ENCODE results near the gene RPUSD3.

The RPUSD3 gene

DNA sequence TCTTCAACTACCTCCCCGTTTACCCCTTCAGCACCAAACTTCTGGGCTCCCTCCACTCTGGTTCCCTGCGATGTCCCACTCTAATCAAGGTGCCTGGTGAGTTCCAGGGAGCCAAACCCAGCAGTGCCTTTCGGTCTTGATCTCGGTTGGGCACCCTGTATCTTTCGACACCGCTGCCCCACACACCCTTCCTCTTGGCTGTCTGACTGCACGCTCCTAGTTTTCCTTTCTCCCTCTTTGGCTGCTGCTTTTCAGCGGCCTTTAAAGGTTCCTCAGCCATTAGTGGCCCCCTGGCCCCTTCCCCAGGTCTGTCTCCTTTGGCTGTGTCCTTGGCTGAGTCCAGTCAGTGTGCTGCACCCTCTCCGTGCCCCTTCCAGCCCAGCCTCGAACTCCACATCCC is 33.0 kb downstream of the RPUSD3 start:
- no peak for TF ChIP-seq ZFX (IDR thresholded peaks at IDR 0.05)
- TF ChIP-seq, protein P1, sequence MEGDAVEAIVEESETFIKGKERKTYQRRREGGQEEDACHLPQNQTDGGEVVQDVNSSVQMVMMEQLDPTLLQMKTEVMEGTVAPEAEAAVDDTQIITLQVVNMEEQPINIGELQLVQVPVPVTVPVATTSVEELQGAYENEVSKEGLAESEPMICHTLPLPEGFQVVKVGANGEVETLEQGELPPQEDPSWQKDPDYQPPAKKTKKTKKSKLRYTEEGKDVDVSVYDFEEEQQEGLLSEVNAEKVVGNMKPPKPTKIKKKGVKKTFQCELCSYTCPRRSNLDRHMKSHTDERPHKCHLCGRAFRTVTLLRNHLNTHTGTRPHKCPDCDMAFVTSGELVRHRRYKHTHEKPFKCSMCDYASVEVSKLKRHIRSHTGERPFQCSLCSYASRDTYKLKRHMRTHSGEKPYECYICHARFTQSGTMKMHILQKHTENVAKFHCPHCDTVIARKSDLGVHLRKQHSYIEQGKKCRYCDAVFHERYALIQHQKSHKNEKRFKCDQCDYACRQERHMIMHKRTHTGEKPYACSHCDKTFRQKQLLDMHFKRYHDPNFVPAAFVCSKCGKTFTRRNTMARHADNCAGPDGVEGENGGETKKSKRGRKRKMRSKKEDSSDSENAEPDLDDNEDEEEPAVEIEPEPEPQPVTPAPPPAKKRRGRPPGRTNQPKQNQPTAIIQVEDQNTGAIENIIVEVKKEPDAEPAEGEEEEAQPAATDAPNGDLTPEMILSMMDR (conservative IDR thresholded peaks at IDR 0.05): no peak

DNA sequence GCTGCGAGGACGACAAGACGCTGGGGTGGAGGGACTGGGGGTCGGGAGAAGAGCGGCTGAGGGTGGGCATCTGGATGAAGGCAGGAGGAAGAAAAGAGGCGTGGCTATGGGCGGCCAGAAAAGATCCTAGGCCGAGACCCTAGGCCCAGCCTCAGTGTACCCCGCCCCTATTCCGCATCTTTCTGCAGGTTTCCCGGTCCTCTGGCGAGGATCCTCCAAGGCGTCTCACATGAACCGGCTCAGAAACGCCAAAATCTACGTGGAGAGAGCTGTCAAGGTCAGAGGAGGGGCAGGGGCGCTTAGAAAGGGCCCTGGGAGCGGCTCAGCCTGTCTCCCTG is 33.4 kb downstream of the RPUSD3 start:
- H3K27ac ChIP-seq: peak overlapping the region; percentile 70
- no peak for TF ChIP-seq ZFX (IDR thresholded peaks at IDR 0.05)
- TF ChIP-seq, protein P1 (conservative IDR thresholded peaks at IDR 0.05): no peak

More for the DNA sequence above, 33.0 kb downstream of the RPUSD3 start:
- no peak overlapping the region; the same call in 1 of the 2 replicates for H3K27ac ChIP-seq

DNA sequence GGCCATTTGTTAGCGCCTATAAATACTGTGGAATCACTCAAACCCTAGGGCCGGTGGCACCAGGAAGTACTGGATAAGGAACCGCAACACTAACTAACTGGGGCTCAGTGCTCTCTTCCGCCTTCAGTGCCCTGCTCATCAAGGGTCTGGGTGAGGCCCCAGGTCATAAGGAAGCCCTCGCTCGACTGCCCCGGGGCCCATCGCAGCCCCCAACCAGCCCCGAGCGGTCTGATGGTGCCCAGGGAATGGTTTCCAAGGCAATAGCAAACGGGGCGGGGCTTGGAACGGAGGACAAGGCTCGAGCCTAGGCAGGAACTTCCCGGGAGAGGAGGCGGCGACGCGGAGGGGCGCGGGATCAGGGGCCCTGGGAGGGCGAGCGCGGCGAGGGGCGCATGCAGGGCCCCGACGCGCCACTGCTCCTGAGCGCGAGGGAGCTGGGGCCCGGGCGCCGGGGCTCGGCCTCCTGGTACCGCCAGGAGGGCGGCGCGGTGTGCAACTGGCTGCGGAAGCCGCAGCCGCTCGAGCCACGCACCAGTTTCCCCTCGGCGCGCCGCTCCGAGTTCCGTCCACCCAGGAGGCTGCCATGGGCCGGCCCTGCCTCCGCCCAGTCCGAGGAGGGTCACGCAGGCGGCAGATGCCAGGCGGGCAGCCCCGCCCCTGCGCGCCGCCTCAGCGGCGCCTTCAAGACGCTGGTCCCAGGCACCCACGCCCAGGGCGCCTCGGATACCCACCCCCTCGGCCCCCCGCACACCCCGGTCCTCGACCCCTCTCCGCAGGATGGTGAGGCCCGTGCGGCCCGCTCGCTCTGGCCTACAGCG is 34.0 kb downstream of the RPUSD3 start, which contains the start of gene TTLL3:
Gene TTLL3 (plus strand): TSS at position 648 of the 818 bp plus-strand sequence. CDS start 400 bp downstream, outside the sequence.
- TF ChIP-seq ZFX (IDR thresholded peaks at IDR 0.05): no peak
- TF ChIP-seq, protein P1 (conservative IDR thresholded peaks at IDR 0.05): no peak
- peak within 1 kb of the TSS; percentile 70 for H3K27ac ChIP-seq

DNA sequence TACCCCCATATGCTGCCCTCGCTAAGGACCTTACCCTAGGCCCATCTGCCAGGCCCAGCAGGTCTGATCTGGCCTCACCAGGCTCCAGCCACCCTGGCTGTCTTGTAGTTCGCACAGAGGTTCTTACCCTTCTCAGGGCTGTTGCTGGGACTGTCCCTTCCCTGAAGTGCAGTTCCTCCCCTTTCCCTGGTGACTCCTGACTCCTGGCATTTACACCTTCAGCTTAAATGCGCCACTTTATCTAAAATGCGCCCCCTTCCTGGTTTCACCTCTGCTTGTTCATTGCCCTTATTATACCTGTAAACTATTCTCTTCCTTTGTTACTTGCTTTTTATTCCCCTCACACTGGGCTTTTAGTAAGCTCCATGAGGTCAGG is 34.6 kb downstream of the RPUSD3 start:
- H3K27ac ChIP-seq: peak overlapping the region; percentile 70
- TF ChIP-seq, protein P1 (conservative IDR thresholded peaks at IDR 0.05): no peak
- TF ChIP-seq ZFX (IDR thresholded peaks at IDR 0.05): no peak

DNA sequence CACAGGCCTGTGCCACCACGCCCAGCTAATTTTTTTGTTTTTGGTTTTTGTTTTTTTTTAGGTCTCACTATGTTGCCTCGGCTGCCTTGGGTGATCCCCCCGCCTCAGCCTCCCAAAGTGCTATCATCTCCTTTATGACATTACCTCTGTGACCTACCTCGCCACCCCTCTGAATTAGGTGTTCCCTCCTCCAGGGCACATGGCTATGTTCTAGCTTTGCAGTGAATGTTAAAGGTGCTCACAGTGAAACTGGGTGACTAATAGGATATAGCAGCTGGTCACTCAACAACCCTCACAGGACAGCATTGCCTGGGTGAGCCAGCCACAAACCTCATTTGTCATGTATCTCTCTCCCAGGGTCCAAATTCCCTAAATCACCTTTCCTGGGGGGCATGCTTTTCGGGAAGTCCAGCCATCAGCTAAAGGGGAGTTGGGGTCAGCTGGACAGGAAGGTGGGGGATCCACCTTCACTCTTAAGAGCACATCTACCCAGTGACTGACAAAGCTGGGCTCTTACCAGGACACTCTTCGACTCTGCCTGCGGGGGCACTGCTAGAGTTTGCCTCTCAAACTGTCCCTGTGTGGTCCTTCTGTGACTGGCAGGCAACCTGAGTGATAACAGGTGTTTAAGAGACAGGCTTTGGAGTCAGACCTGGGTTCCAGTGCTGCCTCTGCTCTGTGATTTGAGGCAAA is 35.3 kb downstream of the RPUSD3 start:
- no peak for TF ChIP-seq ZFX (IDR thresholded peaks at IDR 0.05)
- TF ChIP-seq, protein P1 (conservative IDR thresholded peaks at IDR 0.05): no peak; the same call in 1 of the 2 replicates
- no peak overlapping the region; the same call in 1 of the 2 replicates for H3K27ac ChIP-seq

DNA sequence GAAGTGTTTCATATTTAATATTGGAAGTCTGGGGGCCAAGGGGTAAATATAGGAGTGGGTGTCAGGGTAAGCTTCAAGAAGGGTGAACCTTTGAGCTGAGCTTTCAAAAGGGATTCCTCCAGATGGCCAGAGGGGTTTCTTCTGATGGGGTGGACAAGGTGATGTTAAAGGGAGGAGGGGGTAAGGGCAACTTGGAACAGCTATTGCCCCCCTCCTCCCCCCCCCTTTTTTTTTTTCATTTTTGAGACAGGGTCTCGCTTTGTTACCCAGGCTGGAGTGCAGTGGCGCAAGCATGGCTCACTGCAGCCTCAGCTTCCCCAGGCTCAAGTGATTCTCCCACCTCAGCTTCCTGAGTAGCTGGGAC is 35.8 kb downstream of the RPUSD3 start:
- no peak overlapping the region; the same call in 1 of the 2 replicates for H3K27ac ChIP-seq

More for the DNA sequence above, 35.8 kb downstream of the RPUSD3 start:
- TF ChIP-seq, protein P1 (conservative IDR thresholded peaks at IDR 0.05): no peak
- no peak for TF ChIP-seq ZFX (IDR thresholded peaks at IDR 0.05)

Measured in C4-2B (cell line).